H9 (cell line): ENCODE data around the gene SLC35B3. TPM values are rescaled to one million over a fixed set of nuclear protein-coding genes. Genes with fewer than 3 reads are reported as not detected.
A peak's percentile ranks its signal among the peaks of the same experiment; 100 is the strongest.

Experiments used
- DNase-seq: peaks from one replicate; pipeline ENCODE4 v3.0.0-alpha.2; 2017
- H2AFZ ChIP-seq: one replicate; pipeline ENCODE4 v1.6.1; 2013; ENCODE audit warnings: mild to moderate bottlenecking, low read length, control low read depth, moderate library complexity
- H2AK5ac ChIP-seq: 2 replicates; pipeline ENCODE4 v1.6.1; 2013; ENCODE audit warnings: low read length, control low read depth, mixed read lengths; ENCODE audit not compliant: insufficient read length
- H2BK120ac ChIP-seq: one replicate; pipeline ENCODE4 v1.6.1; 2013; ENCODE audit warnings: low read depth, mild to moderate bottlenecking, low read length, control low read depth, inconsistent platforms; ENCODE audit not compliant: poor library complexity, severe bottlenecking
- H2BK12ac ChIP-seq: 2 replicates; pipeline ENCODE4 v1.6.1; 2013; ENCODE audit warnings: low read length, control low read depth, mixed read lengths, low read depth; ENCODE audit not compliant: insufficient read length
- H2BK15ac ChIP-seq: 2 replicates; pipeline ENCODE4 v1.6.1; 2013; ENCODE audit warnings: low read depth, low read length, control low read depth
- H2BK20ac ChIP-seq: one replicate; pipeline ENCODE4 v1.6.1; 2013; ENCODE audit warnings: low read depth, mild to moderate bottlenecking, low read length, control low read depth, inconsistent platforms; ENCODE audit not compliant: poor library complexity, severe bottlenecking
- H2BK5ac ChIP-seq: 2 replicates; pipeline ENCODE4 v1.6.1; 2013; ENCODE audit warnings: low read length, control low read depth, mixed read lengths; ENCODE audit not compliant: insufficient read length
- H3K14ac ChIP-seq: 2 replicates; pipeline ENCODE4 v1.6.1; 2013; ENCODE audit warnings: low read length, control low read depth; ENCODE audit not compliant: insufficient read depth
- H3K18ac ChIP-seq: 2 replicates; pipeline ENCODE4 v1.6.1; 2013; ENCODE audit warnings: low read depth, mild to moderate bottlenecking, mixed read lengths, low read length, control low read depth; ENCODE audit not compliant: insufficient read length
- H3K23ac ChIP-seq: 2 replicates; pipeline ENCODE4 v1.6.1; 2013; ENCODE audit warnings: low read length, control low read depth, mixed read lengths, low read depth; ENCODE audit not compliant: insufficient read length
- H3K23me2 ChIP-seq: 2 replicates; pipeline ENCODE4 v1.6.1; 2013; ENCODE audit warnings: low read depth, mild to moderate bottlenecking, mixed read lengths, low read length, control low read depth; ENCODE audit not compliant: insufficient read length, poor library complexity, severe bottlenecking
- H3K27ac ChIP-seq: 2 replicates; pipeline ENCODE4 v1.5.1; 2013; ENCODE audit warnings: low read length, control low read depth, mixed read lengths, low read depth; ENCODE audit not compliant: insufficient read length
- H3K27me3 ChIP-seq: 2 replicates; pipeline ENCODE4 v1.6.1; 2013; ENCODE audit warnings: low read length, control low read depth, inconsistent platforms; ENCODE audit not compliant: insufficient read depth
- H3K4ac ChIP-seq: 2 replicates; pipeline ENCODE4 v1.6.1; 2013; ENCODE audit warnings: low read depth, mild to moderate bottlenecking, control low read depth, inconsistent platforms, low read length, moderate library complexity
- H3K4me1 ChIP-seq: 2 replicates; pipeline ENCODE4 v1.6.1; 2013; ENCODE audit warnings: low read length, control low read depth, inconsistent platforms; ENCODE audit not compliant: insufficient read depth
- H3K4me2 ChIP-seq: 2 replicates; pipeline ENCODE4 v1.6.1; 2013; ENCODE audit warnings: low read length, control low read depth, mixed read lengths; ENCODE audit not compliant: insufficient read length, insufficient read depth
- H3K56ac ChIP-seq: 2 replicates; pipeline ENCODE4 v1.6.1; 2013; ENCODE audit warnings: low read depth, mild to moderate bottlenecking, mixed read lengths, low read length, control low read depth; ENCODE audit not compliant: insufficient read length
- H3K79me1 ChIP-seq: 2 replicates; pipeline ENCODE4 v1.6.1; 2013; ENCODE audit warnings: low read depth, mild to moderate bottlenecking, moderate library complexity, low read length, control low read depth, inconsistent platforms; ENCODE audit not compliant: insufficient read depth, poor library complexity, severe bottlenecking
- H3K79me2 ChIP-seq: 2 replicates; pipeline ENCODE4 v1.6.1; 2013; ENCODE audit warnings: low read length, control low read depth, inconsistent platforms; ENCODE audit not compliant: insufficient read depth
- H3K9ac ChIP-seq: 2 replicates; pipeline ENCODE4 v1.6.1; 2013; ENCODE audit warnings: low read length, control low read depth, mixed read lengths; ENCODE audit not compliant: insufficient read length; ENCODE audit errors: extremely low read depth
- H3K9me3 ChIP-seq: one replicate; pipeline ENCODE4 v1.6.1; 2013; ENCODE audit warnings: low read depth, low read length, inconsistent platforms; ENCODE audit not compliant: control insufficient read depth
- H3T11ph ChIP-seq: one replicate; pipeline ENCODE4 v1.6.1; 2013; ENCODE audit warnings: mild to moderate bottlenecking, low read length, control low read depth, inconsistent platforms
- H4K20me1 ChIP-seq: one replicate; pipeline ENCODE4 v1.6.1; 2013; ENCODE audit not compliant: control insufficient read depth, insufficient read length, insufficient read depth
- H4K5ac ChIP-seq: 2 replicates; pipeline ENCODE4 v1.6.1; 2013; ENCODE audit warnings: low read depth, mild to moderate bottlenecking, mixed read lengths, low read length, control low read depth; ENCODE audit not compliant: insufficient read length
- H4K8ac ChIP-seq: replicated peaks from 2 replicates; pipeline ENCODE4 v1.6.1; 2013; ENCODE audit warnings: low read length, control low read depth, mixed read lengths, low read depth; ENCODE audit not compliant: insufficient read length
- H4K91ac ChIP-seq: 2 replicates; pipeline ENCODE4 v1.6.1; 2013; ENCODE audit warnings: low read depth, mild to moderate bottlenecking, moderate library complexity, mixed read lengths, low read length, control low read depth; ENCODE audit not compliant: insufficient read length
- H3K27ac Mint-ChIP-seq, 3 experiments: 2 replicates in 2 of 3; 3 replicates in 1 of 3; pipeline ENCODE4 v1.8.0; 2020 to 2021; ENCODE audit warnings: mixed read lengths in 3 of 3, mild to moderate bottlenecking in 1 of 3, moderate library complexity in 1 of 3
- H3K27me3 Mint-ChIP-seq: 2 replicates; pipeline ENCODE4 v1.8.0; 2021; ENCODE audit warnings: low read depth, mild to moderate bottlenecking, moderate library complexity, mixed read lengths
- H3K36me3 Mint-ChIP-seq, 3 experiments: 2 replicates in 2 of 3; 3 replicates in 1 of 3; pipeline ENCODE4 v1.8.0; 2020 to 2021; ENCODE audit warnings: low read depth in 3 of 3, mixed read lengths in 3 of 3; ENCODE audit not compliant: insufficient read depth in 1 of 3
- H3K4me1 Mint-ChIP-seq, 2 experiments: 2 replicates each; pipeline ENCODE4 v1.8.0; 2020; ENCODE audit warnings: mixed read lengths in 2 of 2
- H3K4me3 Mint-ChIP-seq, 2 experiments: 2 replicates in 1 of 2; 3 replicates in 1 of 2; pipeline ENCODE4 v1.8.0; 2020 to 2021; ENCODE audit warnings: mild to moderate bottlenecking in 2 of 2, mixed read lengths in 2 of 2, moderate library complexity in 1 of 2
- H3K9me3 Mint-ChIP-seq, 2 experiments: 2 replicates in 1 of 2; 3 replicates in 1 of 2; pipeline ENCODE4 v1.8.0; 2020; ENCODE audit warnings: mild to moderate bottlenecking in 2 of 2, mixed read lengths in 2 of 2, moderate library complexity in 1 of 2
- WGBS: extraction: QIAGEN DNeasy Blood & Tissue Kit; methylation state at CpG from one replicate; pipeline ENCODE4 v1.1.7; 2013; ENCODE audit warnings: missing lambda C conversion rate, low lambda C conversion rate, mixed read lengths; ENCODE audit not compliant: insufficient read length; ENCODE audit errors: extremely low coverage; 5-methylcytosine and 5-hydroxymethylcytosine counted together
- total RNA-seq: library from RNA; stranded (reverse); gene quantifications from 2 replicates; pipeline ENCODE4 v1.2.1, GENCODE V29; 2021
- TF ChIP-seq, protein P1 (sequence below): fragments of 200-600 bp; sonication (generic); conservative IDR thresholded peaks from 3 replicates; pipeline ENCODE4 v1.8.0; 2021; ENCODE audit warnings: antibody characterized with exemption, mild to moderate bottlenecking

SLC35B3 gene
- total RNA-seq, 1 experiment from 2014 or later = 8.4 TPM

GRCh38 chr6:8434727-8435092 is 635 bp downstream of the SLC35B3 start:
- H3K4ac ChIP-seq = no peak overlapping the region
- peak overlapping the region; percentile 80 for H3K4me2 ChIP-seq
- H2BK120ac ChIP-seq = no peak overlapping the region
- H3K79me1 ChIP-seq = no peaks in the 10 kb centered on the region
- no peak overlapping the region for H3K27ac ChIP-seq
- WGBS = no CpG with 5 or more reads among the region's 8 CpGs
- TF ChIP-seq, protein P1, sequence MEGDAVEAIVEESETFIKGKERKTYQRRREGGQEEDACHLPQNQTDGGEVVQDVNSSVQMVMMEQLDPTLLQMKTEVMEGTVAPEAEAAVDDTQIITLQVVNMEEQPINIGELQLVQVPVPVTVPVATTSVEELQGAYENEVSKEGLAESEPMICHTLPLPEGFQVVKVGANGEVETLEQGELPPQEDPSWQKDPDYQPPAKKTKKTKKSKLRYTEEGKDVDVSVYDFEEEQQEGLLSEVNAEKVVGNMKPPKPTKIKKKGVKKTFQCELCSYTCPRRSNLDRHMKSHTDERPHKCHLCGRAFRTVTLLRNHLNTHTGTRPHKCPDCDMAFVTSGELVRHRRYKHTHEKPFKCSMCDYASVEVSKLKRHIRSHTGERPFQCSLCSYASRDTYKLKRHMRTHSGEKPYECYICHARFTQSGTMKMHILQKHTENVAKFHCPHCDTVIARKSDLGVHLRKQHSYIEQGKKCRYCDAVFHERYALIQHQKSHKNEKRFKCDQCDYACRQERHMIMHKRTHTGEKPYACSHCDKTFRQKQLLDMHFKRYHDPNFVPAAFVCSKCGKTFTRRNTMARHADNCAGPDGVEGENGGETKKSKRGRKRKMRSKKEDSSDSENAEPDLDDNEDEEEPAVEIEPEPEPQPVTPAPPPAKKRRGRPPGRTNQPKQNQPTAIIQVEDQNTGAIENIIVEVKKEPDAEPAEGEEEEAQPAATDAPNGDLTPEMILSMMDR = no peak
- H2AK5ac ChIP-seq = no peak overlapping the region
- Mint-ChIP-seq H3K4me3 (peak overlapping the region; percentile 95 to 96), H3K4me1 (peaks cover 17 to 21% of the 10 kb centered on the region in 2 experiments), H3K36me3 (peaks cover 0 to 4% (median 3%) of the 10 kb centered on the region in 3 experiments; a peak in 2 of 7 replicates), H3K27me3 (no peaks in the 10 kb centered on the region; the same call in 1 of the 2 replicates), H3K9me3 (no peaks in the 10 kb centered on the region), H3K27ac (peak overlapping the region in 2 of 3 experiments; percentile 20 to 81; a peak in 4 of 7 replicates)
- no peak overlapping the region for H4K8ac ChIP-seq
- no peak overlapping the region for H4K5ac ChIP-seq
- no peak overlapping the region for H2BK15ac ChIP-seq
- no peak overlapping the region for H2BK5ac ChIP-seq
- H3K79me2 ChIP-seq = peaks cover 2% of the 10 kb centered on the region; the same call in 1 of the 2 replicates
- H3K23ac ChIP-seq = no peak overlapping the region
- H3K9ac ChIP-seq = peak overlapping the region; percentile 67
- no peak overlapping the region for H2BK12ac ChIP-seq
- H3K56ac ChIP-seq = no peak overlapping the region
- H2BK20ac ChIP-seq = no peak overlapping the region
- H3K4me1 ChIP-seq = no peaks in the 10 kb centered on the region
- H3K18ac ChIP-seq = no peak overlapping the region
- H4K20me1 ChIP-seq = no peaks in the 10 kb centered on the region
- H4K91ac ChIP-seq = no peak overlapping the region
- no peaks in the 10 kb centered on the region for H3K9me3 ChIP-seq
- 0 out of 2 replicates have a peak overlapping the region, but pooled peaks have one; percentile 74 for H3K14ac ChIP-seq
- H3T11ph ChIP-seq = no peak overlapping the region
- no peak overlapping the region for H2AFZ ChIP-seq
- peaks cover 5% of the 10 kb centered on the region for H3K23me2 ChIP-seq
- H3K27me3 ChIP-seq = no peaks in the 10 kb centered on the region
- DNase-seq = no peak
